Stimulated activated CD4-positive, alpha-beta T cell treated with anti-CD3 and anti-CD28 coated beads, Interleukin-1b, Interleukin-23, amount 100 ng/mL, for 24 hours (primary cell): ENCODE measurements around the gene FKTN.

Experiments used
- DNase-seq, 4 experiments: peaks; one replicate each; pipeline ENCODE4 v3.0.0-alpha.2; 2020; ENCODE audit warnings: low read depth in 4 of 4, low spot score in 1 of 4

Gene FKTN

DNA sequence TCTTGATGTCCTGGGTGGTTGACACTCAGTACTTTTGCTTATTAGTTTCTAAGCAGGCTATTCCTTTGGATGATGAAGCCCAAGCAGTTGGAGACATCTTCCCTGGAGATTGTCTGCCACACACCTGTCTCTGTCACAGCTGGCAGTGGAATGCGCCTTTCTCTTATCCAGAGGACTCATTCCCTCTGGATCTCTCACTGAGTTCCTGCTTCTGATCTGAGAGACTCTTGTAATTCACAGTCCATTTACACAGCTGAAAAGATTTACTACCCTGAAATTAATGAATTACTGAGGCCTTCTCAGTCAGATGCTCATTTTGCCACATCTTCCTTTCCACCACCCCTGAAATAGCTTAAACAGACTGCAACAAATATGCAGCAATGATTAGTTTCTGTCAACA is 120.2 kb downstream of the FKTN start:
- DNase-seq: no peak

- DNase-seq: no peak
Measured at GRCh38 chr9:105678781-105679180, 120.8 kb downstream of the FKTN start.

DNA sequence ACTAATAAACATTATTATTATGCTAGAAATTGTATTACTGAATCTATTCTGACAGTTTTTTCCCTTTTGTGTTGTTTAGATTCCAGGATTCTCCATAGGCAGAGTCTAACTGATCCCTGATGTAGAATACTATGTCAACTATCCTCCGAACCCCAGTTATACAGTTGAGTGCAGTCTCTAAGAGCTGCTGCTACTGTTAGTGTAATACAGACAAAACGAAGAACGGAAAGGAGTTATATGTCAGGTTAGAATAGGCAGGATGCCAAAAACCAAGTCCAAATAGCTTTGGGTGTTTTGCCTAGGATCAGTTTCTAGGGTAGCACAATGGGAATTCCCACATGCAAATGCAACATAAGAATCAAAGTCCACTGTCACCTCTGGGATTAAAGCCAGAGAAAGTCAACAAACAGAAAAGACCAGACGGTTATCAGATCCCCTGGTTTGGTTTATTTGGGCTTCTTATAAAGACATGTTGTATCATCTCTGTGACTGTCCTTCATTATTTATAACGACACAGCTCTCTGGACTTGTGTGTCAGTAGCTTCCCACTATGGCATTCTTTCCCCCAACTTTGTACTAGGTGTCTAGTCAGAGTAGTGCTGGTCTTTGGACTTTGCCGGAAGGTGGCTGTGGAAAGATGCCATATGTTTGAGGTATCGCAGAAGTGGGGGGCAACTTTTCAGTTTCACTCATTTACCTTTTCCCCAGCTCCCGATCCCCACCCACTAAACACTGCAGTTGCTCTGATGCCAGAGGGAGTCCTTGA is 121.5 kb downstream of the FKTN start:
- no peak for DNase-seq

GRCh38 chr9:105681313-105681712 is 123.4 kb downstream of the FKTN start:
- DNase-seq: no peak

DNA sequence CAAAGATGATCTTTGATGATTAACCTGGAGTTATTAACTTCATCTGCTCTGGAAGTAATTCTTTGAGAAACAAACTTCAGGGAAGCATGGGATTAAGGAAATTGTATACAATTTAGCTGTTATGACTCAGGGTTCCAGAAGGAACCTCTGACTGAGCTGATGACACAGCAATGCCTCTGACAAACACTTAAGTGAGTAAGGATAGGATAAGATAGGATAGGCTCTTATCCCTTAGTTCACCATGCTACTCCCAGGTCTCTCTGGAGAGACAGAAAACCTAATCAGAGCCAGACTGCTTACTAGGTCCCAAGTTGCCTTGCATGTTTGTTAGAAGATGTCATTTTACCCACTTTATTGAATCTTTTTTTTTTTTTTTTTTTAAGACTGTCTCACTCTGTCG is 123.8 kb downstream of the FKTN start:
- DNase-seq: no peak

DNA sequence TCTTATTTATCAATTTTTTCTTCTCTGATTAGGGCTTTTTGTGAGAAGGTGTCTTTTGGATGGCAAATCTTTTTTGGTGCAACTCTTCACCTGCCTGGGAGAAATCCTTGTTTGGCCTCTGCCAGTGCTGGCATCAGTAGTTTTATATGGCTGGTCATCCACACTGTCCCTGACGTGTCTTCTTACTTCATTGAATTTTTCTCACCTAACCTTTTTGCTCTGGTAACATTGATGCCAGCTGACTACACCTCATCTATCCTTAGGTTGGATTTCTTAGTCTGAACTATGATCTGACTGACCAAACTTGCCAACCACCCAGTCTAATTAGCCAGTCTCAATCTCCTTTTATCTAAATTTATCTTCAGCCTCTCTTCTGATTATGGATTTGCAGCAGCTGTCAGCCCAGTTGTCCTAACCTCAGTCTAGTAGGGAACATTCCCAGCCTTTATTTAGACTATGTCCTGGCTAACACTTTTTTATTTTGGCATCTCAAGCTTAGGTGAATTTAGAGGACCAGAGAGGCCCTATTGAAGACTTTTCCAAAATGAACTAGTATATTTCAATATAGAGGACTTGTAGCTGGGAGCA is 125.9 kb downstream of the FKTN start:
- DNase-seq: no peak

- no peak for DNase-seq
Measured at GRCh38 chr9:105686936-105687335, 129.0 kb downstream of the FKTN start.
